Epithelial cell of esophagus (primary cell): ENCODE results near the gene PIM2.

ENCODE experiments used
- DNase-seq: peaks from one replicate; pipeline ENCODE4 v3.0.0; 2010; ENCODE audit warnings: low read depth
- H3K4me3 ChIP-seq: 2 replicates; pipeline ENCODE4 v1.5.1; 2011; ENCODE audit warnings: mild to moderate bottlenecking, low read length, control low read depth
- CTCF ChIP-seq: IDR thresholded peaks from 2 replicates; pipeline ENCODE4 v1.5.1; 2011; ENCODE audit warnings: low read depth, mild to moderate bottlenecking, low read length, control low read depth, inconsistent platforms; ENCODE audit not compliant: insufficient read depth; ENCODE audit errors: missing control alignments

The PIM2 gene

GRCh38 chrX:48942895-48943294, 24.1 kb upstream of the PIM2 start:
- TF ChIP-seq CTCF, result no peak
- H3K4me3 ChIP-seq, result no peak overlapping the region
- DNase-seq, result no peak

DNA sequence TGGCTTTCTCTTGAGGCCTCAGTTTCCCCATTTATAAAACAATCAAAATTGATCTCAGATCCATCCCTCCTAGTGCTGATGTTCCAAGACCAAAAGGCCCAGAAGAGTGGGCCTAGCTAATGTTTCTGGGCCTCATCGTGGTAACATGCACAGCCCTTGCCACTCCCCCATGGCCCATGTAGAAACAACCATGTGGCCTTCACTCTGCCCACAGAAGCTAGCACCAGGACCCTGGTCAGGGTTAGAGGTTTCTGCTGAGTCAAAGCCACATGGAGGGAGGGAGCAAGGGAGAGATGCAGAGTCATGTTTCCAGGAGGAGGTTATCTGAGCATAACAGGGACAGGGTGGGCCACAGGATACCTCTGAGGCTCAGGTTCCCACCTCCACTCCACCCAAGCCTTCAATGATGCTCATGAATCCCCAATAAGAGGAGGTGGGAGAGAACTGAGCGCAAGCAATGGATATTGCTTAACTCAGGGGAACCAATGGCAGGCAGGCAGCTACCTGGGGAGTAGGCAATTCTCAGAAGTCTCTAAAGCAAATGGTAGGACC, 21.7 kb upstream of the PIM2 start:
- TF ChIP-seq CTCF, result no peak
- DNase-seq, result no peak
- no peak overlapping the region for H3K4me3 ChIP-seq

- H3K4me3 ChIP-seq, result no peak overlapping the region
- DNase-seq, result no peak
- no peak for TF ChIP-seq CTCF
Observed at GRCh38 chrX:48939524-48940228, 20.9 kb upstream of the PIM2 start.

GRCh38 chrX:48938721-48939425, 20.0 kb upstream of the PIM2 start:
- no peak for TF ChIP-seq CTCF
- no peak overlapping the region for H3K4me3 ChIP-seq
- no peak for DNase-seq

DNA sequence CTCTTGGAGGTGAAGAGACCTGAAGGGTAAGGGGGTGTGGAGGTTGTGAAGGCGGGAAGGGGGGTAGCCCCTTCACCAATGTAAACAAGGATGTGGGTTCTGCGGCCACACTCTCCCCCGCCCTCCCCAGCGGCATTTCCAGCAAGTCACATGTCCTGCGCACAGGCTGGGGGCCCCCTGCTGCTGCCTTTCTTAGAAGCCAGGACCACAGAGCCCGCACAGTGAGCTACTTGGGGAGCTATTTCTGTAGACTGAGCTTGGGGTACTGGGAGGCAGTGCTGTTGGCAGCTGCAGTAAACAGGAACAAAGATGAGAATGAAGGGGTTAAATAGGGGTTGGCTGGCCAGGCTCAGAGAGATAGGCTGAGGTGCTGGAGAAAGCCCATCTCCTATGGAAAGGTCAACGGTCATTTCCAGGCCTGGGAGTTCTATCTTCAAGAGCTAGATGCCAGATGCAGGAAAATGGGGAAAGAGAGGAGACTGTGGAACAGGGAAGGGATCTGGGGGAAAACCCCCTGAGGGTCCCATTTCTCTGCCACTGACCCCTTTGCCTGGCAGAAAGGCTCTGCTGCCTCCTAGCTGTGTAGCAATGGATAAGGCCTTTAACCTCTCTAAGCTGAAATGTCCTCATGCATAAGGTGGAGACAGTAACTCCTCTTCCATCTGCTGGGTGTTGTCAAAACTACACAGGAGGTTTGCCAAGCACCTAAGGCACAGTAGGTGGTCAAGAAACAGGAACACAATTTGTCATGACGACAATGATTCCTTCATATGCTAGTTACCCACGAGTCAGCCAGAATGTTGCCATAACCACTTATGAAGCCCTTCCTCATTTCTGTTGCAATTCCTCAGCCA, 18.5 kb upstream of the PIM2 start:
- TF ChIP-seq CTCF, result no peak
- DNase-seq, result no peak
- no peak overlapping the region for H3K4me3 ChIP-seq

DNA sequence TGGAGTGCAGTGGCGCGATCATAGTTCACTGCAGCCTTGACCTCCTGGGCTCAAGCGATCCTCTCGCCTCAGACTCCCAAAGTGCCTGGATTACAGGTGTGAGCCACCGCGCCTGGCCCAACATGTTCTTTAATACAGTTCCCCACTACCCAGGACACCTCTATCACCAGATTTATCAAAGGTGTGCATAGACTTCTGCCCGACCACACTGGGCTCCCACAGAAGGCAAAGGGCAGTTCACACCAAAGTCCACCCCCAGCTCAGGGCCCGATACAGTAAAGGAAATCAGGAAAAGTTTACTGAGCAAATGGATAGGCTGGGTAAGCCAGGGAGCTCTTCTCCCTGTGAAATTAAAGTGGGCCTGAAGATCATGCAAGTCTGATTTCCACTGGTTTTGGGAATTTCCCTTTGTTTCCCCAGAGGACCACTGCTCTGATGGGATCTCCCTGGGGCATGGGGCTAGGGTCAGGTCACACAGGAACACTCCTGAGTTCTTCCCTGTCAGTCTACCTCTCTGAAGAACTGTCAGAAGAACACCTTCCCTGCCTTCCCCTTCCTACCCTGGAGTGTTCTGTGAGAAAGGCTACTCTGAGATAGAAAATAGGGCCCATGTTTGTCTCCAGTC, 17.7 kb upstream of the PIM2 start:
- no peak for DNase-seq
- no peak overlapping the region for H3K4me3 ChIP-seq
- no peak for TF ChIP-seq CTCF
